Stimulated activated CD8-positive, alpha-beta memory T cell treated with anti-CD3 and anti-CD28 coated beads, Interleukin-7, amount 100 ng/mL, for 4 hours (primary cell): Measurements from ENCODE around the gene TINAGL1.

ENCODE experiments used
- DNase-seq, 2 donors: peaks; one replicate each; pipeline ENCODE4 v3.0.0-alpha.2; 2020; ENCODE audit warnings: low read depth in 2 of 2

Gene TINAGL1

GRCh38 chr1:31568895-31569595 is 7.3 kb upstream of the TINAGL1 start:
- no peak for DNase-seq

GRCh38 chr1:31569596-31570173 is 6.6 kb upstream of the TINAGL1 start:
- DNase-seq = no peak

- DNase-seq = no peak
These were observed 6.1 kb upstream of the TINAGL1 start for GRCh38 chr1:31570228-31570627.

- no peak for DNase-seq
These were observed 5.4 kb upstream of the TINAGL1 start for GRCh38 chr1:31570906-31571305.

- no peak for DNase-seq
These were observed 4.7 kb upstream of the TINAGL1 start for GRCh38 chr1:31571340-31572295.

GRCh38 chr1:31572323-31573104 is 3.8 kb upstream of the TINAGL1 start:
- no peak for DNase-seq

- no peak for DNase-seq
These were observed 3.1 kb upstream of the TINAGL1 start for GRCh38 chr1:31573261-31573660.

GRCh38 chr1:31574749-31575368 is 1.5 kb upstream of the TINAGL1 start:
- DNase-seq = no peak

GRCh38 chr1:31575369-31576140 is 760 bp upstream of the TINAGL1 start:
- DNase-seq = no peak

GRCh38 chr1:31576743-31577455 is 584 bp downstream of the TINAGL1 start:
- no peak for DNase-seq

GRCh38 chr1:31577515-31578192 is 1.3 kb downstream of the TINAGL1 start:
- DNase-seq = no peak

GRCh38 chr1:31579374-31579773 is 3.1 kb downstream of the TINAGL1 start:
- no peak for DNase-seq

- no peak for DNase-seq
These were observed 4.2 kb downstream of the TINAGL1 start for GRCh38 chr1:31580513-31580870.

- no peak for DNase-seq
These were observed 4.7 kb downstream of the TINAGL1 start for GRCh38 chr1:31580891-31581603.

GRCh38 chr1:31581821-31582810 is 5.8 kb downstream of the TINAGL1 start:
- no peak for DNase-seq

GRCh38 chr1:31583082-31583994 is 7.0 kb downstream of the TINAGL1 start:
- no peak for DNase-seq
